KG1 (cell line): Measurements from ENCODE around the gene EIF4G1.

Experiments used
- DNase-seq: peaks from one replicate; lab custom pipeline; 2025; lab: John Stamatoyannopoulos, UW

EIF4G1 gene

GRCh38 chr3:184305577-184305976, 8.8 kb upstream of the EIF4G1 start:
- DNase-seq: no peak

GRCh38 chr3:184306341-184306972, 7.9 kb upstream of the EIF4G1 start:
- DNase-seq: no peak

GRCh38 chr3:184307915-184308314, 6.5 kb upstream of the EIF4G1 start:
- no peak for DNase-seq

- DNase-seq: no peak
These were observed 5.7 kb upstream of the EIF4G1 start for GRCh38 chr3:184308744-184309143.

DNA sequence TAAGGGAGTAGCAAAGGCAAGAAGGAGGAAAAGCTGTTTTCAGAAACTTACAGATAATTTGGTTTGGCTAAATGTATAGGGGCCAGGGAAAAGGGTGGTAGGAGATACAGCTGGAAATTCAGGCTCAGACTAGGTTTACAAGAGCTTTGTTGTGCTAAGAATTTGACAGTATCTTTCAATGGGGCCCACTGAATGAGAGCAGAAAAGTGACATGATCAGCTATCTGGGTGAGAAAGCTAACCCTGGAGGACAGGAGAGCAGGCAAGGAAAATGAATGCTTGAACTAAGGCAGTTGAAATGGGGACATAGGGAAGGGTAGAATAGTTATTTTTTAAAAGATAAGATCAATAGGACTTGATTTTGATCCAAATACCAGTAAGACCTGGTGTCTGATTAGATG, 2.8 kb upstream of the EIF4G1 start:
- no peak for DNase-seq

GRCh38 chr3:184314700-184315542, 515 bp downstream of the EIF4G1 start:
- no peak for DNase-seq

GRCh38 chr3:184315543-184315867, 1.1 kb downstream of the EIF4G1 start:
- DNase-seq: no peak

GRCh38 chr3:184315871-184316661, 1.7 kb downstream of the EIF4G1 start:
- DNase-seq: no peak

DNA sequence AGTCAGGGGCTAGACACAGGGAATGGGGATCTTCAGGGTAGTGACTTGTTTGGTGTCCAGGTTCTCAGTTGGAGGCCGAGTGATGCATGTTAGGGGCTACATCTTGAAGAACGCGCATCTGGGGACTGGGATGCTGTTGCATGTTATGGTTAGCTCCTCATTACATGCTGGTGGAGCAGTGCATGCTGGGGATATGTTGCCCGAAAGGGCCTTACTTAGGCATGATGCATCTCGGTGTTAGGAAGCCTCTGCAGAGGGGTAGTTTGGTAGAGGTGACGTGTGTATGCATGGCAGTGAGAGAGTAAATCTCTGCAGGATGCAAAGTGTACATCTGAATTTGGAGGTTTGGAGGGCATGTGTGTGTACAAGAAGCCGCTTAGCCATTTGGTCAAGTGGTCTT, 2.4 kb downstream of the EIF4G1 start:
- DNase-seq: no peak

DNA sequence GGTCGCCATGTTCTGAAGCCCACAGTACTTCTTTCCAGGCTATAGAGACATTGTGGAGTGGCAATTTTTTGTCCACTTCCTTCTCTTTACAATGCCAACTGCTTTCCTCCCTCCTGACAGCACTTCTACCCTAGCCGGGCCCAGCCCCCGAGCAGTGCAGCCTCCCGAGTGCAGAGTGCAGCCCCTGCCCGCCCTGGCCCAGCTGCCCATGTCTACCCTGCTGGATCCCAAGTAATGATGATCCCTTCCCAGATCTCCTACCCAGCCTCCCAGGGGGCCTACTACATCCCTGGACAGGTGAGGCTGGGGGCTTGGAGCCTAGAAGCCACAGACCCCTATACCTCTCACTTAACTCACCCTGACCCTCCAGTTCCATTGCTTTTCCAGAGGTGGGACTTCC, 2.8 kb downstream of the EIF4G1 start:
- DNase-seq: no peak

DNA sequence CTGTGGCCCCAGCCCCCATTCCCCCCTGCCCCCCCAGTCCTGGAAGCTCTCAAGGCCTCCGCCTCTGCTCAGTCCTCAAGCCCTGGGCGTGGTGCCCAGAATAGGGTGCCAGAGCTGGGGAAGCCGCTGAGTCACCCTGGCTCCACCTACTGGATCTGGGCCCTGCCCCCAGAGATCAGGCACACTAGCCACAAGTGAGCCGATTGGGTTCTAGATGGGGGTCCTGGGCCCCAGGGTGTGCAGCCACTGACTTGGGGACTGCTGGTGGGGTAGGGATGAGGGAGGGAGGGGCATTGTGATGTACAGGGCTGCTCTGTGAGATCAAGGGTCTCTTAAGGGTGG, 5.7 kb downstream of the EIF4G1 start:
- no peak for DNase-seq

GRCh38 chr3:184321666-184322065, 7.3 kb downstream of the EIF4G1 start:
- no peak for DNase-seq

- DNase-seq: no peak
These were observed 8.5 kb downstream of the EIF4G1 start for GRCh38 chr3:184322731-184323487.

DNA sequence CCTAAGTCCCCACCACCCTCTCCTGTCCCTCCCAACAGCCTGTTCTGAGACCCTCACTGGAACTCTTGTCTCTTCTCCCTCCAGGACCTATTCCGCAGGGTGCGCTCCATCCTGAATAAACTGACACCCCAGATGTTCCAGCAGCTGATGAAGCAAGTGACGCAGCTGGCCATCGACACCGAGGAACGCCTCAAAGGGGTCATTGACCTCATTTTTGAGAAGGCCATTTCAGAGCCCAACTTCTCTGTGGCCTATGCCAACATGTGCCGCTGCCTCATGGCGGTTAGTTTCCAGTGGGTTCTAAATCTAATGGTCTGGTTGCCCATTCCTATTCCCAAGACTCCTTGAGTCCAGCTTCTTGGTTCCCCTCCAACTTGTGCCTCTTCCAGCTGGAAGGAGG, 9.3 kb downstream of the EIF4G1 start:
- DNase-seq: no peak

DNA sequence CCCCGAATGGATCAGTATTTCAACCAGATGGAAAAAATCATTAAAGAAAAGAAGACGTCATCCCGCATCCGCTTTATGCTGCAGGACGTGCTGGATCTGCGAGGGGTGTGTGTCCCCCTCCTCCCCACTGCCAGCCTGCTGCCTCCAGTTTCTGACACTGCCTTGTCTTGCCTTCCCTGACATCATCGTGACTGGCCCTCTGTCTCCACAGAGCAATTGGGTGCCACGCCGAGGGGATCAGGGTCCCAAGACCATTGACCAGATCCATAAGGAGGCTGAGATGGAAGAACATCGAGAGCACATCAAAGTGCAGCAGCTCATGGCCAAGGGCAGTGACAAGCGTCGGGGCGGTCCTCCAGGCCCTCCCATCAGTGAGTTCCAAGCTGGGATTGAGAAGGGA, 10.9 kb downstream of the EIF4G1 start:
- DNase-seq: no peak

DNA sequence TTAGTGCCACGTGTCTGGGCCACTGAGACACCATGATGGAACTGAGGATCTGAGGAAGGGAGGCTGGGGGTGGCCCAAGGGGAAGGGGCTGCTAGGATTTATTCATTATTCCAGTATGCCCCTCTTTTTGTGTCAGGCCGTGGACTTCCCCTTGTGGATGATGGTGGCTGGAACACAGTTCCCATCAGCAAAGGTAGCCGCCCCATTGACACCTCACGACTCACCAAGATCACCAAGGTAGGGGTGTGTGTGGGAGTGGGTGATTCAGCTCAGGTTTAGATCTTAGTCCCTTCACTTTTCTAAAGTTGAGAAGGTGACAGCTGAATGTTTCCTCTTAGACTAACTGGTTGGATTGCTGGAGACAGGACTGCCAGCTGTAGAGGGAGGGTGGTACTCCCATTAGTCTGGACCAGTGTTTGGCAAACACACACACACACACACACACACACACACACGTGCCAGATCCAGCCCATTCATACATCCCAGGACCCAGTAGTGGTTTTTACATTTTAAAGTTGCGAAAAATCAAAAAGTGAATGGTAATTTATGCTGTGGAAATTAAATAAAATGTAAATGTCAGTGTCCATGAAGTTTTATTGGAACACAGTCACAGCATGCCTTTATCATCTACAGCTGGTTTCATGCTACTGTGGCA, 11.4 kb downstream of the EIF4G1 start:
- no peak for DNase-seq

DNA sequence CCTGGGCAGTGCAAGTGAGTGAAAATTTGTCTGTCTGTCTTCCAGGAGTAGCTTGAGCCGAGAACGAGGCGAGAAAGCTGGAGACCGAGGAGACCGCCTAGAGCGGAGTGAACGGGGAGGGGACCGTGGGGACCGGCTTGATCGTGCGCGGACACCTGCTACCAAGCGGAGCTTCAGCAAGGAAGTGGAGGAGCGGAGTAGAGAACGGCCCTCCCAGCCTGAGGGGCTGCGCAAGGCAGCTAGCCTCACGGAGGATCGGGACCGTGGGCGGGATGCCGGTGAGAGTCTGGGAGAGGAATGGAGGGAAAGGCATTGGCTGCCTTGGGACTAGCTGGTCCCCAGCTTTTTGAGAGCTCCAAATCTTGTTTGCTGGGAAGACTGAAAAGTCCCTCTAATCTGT, 12.8 kb downstream of the EIF4G1 start:
- no peak for DNase-seq

DNA sequence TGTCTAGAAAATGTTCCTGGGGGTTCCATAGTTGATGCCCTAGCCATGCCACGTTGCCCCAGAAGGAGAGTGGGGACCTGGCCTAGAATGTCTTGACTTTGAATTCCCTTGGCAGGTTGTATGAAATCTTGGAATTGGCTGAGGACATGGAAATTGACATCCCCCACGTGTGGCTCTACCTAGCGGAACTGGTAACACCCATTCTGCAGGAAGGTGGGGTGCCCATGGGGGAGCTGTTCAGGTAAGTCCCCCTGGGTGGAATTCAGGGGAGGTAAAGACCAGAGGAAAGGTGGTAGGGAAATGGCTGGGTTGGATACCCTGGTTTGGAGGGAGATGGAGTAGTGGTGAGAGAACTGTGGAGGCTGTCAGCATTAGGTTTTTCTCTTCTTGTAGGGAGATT, 14.1 kb downstream of the EIF4G1 start:
- DNase-seq: no peak

DNA sequence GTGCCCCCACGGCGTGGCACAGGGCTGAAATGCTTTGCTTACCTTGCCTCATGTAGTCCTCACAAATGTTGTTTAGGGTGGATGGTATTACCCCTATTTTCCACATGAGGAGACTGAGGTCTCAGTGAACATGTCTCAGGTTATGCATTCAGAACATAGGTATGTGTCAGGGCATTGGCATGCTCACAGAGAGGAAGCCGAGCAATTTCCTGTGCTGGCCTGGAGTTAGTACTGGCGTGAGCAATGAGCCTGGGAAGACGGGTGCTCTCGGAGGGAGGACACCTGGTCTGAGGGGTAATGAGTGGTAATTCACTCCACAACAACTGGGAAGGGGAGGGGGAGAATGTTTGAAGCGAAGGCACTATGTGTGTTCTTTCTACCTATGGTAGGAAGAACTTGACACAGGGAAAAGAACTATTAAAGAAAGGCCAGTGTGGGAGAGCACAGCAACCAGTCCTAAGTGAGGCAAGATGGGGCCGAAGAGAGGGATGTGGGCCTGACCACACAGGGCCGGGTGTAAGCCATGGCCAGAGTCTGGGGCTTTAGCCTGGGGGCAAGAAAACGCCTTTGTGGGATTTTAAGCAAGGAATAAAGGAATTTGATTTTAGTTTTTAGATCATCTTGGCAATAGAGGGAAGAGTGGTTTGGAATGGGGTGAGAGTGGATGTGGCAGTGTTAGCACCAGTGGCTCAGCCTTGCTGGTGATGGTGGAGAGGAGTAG, 18.1 kb downstream of the EIF4G1 start:
- DNase-seq: no peak

DNA sequence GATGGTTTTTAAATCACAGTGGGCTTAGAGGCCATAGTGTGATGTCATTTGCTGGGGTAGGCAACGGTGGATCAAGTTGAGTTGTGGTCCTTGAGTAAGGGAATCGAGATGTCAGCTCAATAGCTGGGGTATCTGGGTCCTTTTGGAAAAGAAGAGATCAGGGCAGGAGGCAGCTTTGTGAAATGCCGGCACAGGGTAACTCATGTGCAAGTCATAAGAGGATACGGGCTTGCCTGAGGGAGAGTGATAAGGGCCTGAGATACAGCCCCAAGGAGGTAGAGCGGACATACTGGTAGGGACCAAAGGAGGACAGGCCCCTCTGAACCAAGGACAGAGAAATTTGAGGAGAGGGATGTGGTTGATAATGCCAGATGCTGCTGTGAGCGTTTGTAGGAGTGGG, 18.8 kb downstream of the EIF4G1 start:
- no peak for DNase-seq

- DNase-seq: no peak
These were observed 19.3 kb downstream of the EIF4G1 start for GRCh38 chr3:184333700-184334099.
